Mesothelial cell of epicardium (in vitro differentiated cells): ENCODE results near the gene THEM4. TPM values are rescaled to one million over a fixed set of nuclear protein-coding genes. Genes with fewer than 3 reads are reported as not detected.

Source experiments
- DNase-seq, 2 experiments: peaks; one replicate each; pipeline ENCODE4 v3.0.0; 2021; ENCODE audit warnings: low spot score in 2 of 2; ENCODE audit not compliant: unreplicated experiment in 2 of 2
- H3K27ac Mint-ChIP-seq: 2 replicates; pipeline ENCODE4 v1.8.0; 2021; ENCODE audit warnings: mixed read lengths
- H3K27me3 Mint-ChIP-seq: 2 replicates; pipeline ENCODE4 v1.8.0; 2021; ENCODE audit warnings: low read depth, mixed read lengths
- H3K36me3 Mint-ChIP-seq: 2 replicates; pipeline ENCODE4 v1.8.0; 2021; ENCODE audit warnings: mixed read lengths
- H3K4me1 Mint-ChIP-seq: 2 replicates; pipeline ENCODE4 v1.8.0; 2021; ENCODE audit warnings: mixed read lengths
- H3K4me3 Mint-ChIP-seq: 2 replicates; pipeline ENCODE4 v1.8.0; 2021; ENCODE audit warnings: mild to moderate bottlenecking, moderate library complexity, mixed read lengths
- H3K9me3 Mint-ChIP-seq: 2 replicates; pipeline ENCODE4 v1.8.0; 2021; ENCODE audit warnings: mixed read lengths
- total RNA-seq: library from RNA; stranded (reverse); gene quantifications from 3 replicates; pipeline ENCODE4 v1.2.1, GENCODE V29; 2021
- TF ChIP-seq, protein P1 (sequence below): fragments of 200-600 bp; sonication (generic); IDR thresholded peaks from one replicate; pipeline ENCODE4 v1.5.0; 2021; ENCODE audit warnings: antibody characterized with exemption; ENCODE audit not compliant: unreplicated experiment

Gene THEM4
- total RNA-seq, 1 donor from 2014 or later = 24.3 TPM

DNA sequence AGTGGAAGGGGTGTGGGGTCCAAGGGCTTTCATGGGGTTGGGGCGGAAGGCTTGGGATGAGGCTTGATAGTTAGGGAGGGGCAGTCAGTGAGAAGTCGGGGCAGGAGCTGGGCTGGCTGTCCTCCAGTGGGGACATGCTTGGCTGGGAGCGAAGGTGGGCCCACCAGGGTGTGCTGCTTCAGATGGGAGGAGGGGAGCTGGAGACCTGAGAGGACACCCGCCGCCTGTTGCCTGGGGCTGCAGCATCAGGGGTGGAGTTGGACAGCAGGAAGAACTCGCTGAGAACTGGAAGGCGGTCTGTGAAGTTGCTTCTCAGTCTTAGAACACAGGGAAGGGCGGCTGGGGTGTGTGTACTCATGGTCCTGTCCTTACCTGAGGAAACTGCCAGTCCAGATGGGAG lies 57.4 kb downstream of the THEM4 start:
- H3K9me3 Mint-ChIP-seq = no peaks in the 10 kb centered on the region
- H3K4me3 Mint-ChIP-seq = no peak overlapping the region
- no peak for DNase-seq
- H3K27me3 Mint-ChIP-seq = peaks cover 6% of the 10 kb centered on the region
- H3K27ac Mint-ChIP-seq = no peak overlapping the region
- TF ChIP-seq, protein P1, sequence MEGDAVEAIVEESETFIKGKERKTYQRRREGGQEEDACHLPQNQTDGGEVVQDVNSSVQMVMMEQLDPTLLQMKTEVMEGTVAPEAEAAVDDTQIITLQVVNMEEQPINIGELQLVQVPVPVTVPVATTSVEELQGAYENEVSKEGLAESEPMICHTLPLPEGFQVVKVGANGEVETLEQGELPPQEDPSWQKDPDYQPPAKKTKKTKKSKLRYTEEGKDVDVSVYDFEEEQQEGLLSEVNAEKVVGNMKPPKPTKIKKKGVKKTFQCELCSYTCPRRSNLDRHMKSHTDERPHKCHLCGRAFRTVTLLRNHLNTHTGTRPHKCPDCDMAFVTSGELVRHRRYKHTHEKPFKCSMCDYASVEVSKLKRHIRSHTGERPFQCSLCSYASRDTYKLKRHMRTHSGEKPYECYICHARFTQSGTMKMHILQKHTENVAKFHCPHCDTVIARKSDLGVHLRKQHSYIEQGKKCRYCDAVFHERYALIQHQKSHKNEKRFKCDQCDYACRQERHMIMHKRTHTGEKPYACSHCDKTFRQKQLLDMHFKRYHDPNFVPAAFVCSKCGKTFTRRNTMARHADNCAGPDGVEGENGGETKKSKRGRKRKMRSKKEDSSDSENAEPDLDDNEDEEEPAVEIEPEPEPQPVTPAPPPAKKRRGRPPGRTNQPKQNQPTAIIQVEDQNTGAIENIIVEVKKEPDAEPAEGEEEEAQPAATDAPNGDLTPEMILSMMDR = no peak
- H3K4me1 Mint-ChIP-seq = peaks cover 15% of the 10 kb centered on the region
- no peaks in the 10 kb centered on the region for H3K36me3 Mint-ChIP-seq

DNA sequence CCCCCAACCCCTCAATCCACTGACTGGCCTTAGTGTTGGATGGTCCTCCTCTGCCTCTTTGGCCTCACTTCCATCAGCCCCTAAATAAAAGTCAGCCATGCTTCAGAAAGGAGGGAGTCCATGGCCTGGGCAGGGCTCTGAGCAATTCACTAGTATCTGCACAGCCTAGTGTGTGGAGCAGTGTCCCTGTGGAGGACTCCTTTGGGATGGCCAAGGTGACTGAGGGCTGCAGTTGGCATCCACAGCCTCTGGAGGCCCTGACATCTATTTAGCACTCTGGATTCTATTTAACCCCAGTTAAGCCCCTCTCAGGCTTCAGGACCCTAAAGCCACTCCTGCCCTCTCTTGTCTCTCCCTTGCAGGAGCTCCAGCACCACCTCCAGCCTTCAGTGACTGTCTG lies 59.4 kb downstream of the THEM4 start:
- no peak overlapping the region for H3K4me3 Mint-ChIP-seq
- no peak for DNase-seq
- H3K4me1 Mint-ChIP-seq = peaks cover 9% of the 10 kb centered on the region
- no peak overlapping the region for H3K27ac Mint-ChIP-seq
- no peaks in the 10 kb centered on the region for H3K9me3 Mint-ChIP-seq
- no peaks in the 10 kb centered on the region for H3K36me3 Mint-ChIP-seq
- TF ChIP-seq, protein P1 = no peak
- peaks cover 6% of the 10 kb centered on the region for H3K27me3 Mint-ChIP-seq

DNA sequence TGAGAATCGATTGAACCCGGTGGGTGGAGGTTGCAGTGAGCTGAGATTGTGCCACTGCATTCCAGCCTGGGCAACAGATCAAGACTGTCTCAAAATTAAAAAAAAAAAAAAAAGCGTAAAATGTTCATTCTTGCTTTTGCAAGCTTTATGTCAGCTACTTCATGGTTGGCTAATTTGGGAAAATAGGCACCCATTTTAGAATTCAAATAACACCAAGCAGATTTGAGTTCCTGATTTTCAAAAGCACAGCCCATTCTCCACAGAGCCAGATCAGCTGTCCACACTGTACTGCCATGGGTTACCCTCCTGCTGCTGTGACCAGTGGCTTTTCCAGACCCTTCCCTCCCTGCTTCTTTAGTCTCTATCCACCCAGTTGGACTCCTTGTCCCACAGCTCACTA lies 60.2 kb downstream of the THEM4 start:
- H3K4me3 Mint-ChIP-seq = no peak overlapping the region
- H3K27ac Mint-ChIP-seq = no peak overlapping the region
- no peaks in the 10 kb centered on the region for H3K9me3 Mint-ChIP-seq
- TF ChIP-seq, protein P1 = no peak
- H3K4me1 Mint-ChIP-seq = peaks cover 9% of the 10 kb centered on the region
- DNase-seq = no peak
- no peaks in the 10 kb centered on the region for H3K36me3 Mint-ChIP-seq
- peaks cover 9% of the 10 kb centered on the region for H3K27me3 Mint-ChIP-seq

DNA sequence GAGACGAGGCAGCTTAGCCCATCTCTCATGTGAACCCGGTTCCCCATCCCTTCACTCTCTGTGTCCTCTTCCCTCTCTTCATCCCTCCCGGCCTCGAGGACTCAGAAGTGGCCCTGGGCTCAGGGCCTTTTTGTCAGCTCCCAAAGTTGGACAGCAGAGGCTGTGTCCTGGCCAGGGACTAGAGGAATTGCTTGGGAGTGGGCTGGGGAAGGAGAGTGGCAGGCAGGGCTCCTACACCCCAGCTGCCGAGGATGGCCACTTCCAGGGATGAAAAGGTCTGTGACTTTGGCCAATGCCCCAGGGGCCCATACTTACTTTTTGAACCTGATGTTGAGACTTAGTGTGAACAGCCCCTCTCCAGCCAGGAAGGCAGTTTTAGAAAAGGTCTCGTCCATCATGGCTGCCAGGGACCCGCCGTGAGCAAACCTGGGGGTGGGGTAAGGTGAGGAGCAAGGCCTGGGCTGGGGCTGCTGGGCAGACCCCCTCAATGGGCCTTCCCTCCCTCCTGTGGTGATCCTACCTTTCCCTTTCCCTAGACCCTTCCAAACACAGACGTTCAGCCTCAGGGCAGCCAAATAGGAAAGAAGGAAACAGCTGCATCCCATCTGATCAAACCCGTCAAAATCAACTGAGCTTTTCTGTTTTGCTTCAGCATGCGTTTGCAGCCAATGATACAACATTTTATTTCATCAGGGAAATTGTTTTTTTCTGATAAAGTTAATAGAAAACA lies 61.3 kb downstream of the THEM4 start:
- TF ChIP-seq, protein P1 = no peak
- Mint-ChIP-seq H3K27me3 (peaks cover 9% of the 10 kb centered on the region), H3K4me3 (no peak overlapping the region), H3K9me3 (no peaks in the 10 kb centered on the region), H3K27ac (no peak overlapping the region), H3K4me1 (peaks cover 7% of the 10 kb centered on the region), H3K36me3 (no peaks in the 10 kb centered on the region)
- DNase-seq = no peak

DNA sequence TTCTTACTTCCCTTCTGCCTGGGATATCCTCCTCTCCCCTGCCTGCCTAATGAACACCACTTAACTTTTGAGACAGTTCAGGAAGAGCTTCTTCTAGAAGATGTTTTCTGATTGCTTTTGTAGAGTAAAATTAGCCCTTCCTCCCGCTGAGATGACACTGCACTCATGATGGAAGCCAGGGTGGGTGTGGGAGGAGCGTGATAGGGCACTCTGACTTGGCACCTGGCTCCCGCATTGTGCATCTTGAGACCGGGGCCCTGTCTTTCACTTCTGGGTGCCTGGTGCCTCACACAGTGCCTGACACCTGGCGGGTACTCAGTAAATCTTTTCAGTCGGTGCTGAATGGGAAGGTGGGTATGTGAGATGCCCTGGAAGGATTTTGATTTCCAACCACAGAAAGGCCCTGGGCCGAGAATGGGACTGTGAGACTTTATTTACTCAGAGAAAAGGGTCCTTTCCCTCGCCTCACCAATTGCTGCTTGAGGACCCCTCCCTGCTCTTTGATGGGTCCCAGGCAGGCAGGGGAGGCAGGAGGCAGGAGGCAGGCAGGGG lies 62.5 kb downstream of the THEM4 start:
- Mint-ChIP-seq H3K9me3 (no peaks in the 10 kb centered on the region), H3K27me3 (peaks cover 10% of the 10 kb centered on the region), H3K27ac (no peak overlapping the region), H3K4me1 (peaks cover 7% of the 10 kb centered on the region), H3K4me3 (no peak overlapping the region), H3K36me3 (no peaks in the 10 kb centered on the region)
- DNase-seq = no peak
- TF ChIP-seq, protein P1 = no peak
